ENCODE results near the gene FMN1. TPM values are rescaled to one million over a fixed set of nuclear protein-coding genes. Genes with fewer than 3 reads are reported as not detected.

FMN1 gene
- total RNA-seq, 1 experiment from 2014 or later: 87.0 TPM

DNA sequence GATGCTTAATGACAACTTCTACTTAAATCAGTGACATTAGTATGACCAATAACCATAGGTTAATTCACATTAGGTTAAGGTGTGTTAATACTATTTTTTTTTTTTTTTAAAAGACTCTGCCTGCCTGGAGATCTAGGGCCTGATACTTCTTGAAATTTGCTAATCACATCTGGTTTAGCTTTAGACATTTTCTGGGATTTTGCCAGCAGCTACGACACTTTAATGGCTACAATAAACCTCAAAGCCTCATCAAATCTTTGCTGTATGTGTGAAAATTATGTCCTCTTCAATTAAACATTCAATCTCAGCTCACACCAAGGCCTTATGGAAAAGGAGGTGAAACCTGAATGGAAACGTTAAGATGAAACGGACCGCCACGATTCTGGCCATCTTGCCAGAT is 308.8 kb downstream of the FMN1 start:
- in situ Hi-C loops (cut with HindIII; ENCODE audit: low pct_unique_long_range_greater_than_20kb, low sequenced_read_pairs): no loop called here
- no peak for DNase-seq (ENCODE audit: low read depth, low spot score)

DNA sequence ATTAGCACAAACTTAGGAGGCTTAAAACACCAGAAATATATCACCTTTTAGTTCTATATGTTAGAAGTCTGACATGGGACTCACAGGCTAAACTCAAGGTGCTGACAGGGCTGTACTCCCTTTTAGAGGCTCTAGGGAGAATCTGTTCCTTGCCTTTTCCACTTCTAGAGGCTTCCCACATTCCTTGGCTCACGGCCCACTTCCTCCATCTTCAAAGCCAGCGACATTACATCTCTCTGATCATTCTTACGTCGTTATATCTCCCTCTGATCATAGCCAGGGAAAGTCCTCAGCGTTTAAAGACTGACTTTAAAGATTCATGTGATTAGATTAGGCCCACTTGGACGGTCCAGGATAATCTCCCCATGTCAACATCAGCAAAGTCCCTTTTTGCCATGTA is 310.4 kb downstream of the FMN1 start:
- peak; percentile 54 for DNase-seq (ENCODE audit: low read depth, low spot score)
- in situ Hi-C loops (cut with HindIII; ENCODE audit: low pct_unique_long_range_greater_than_20kb, low sequenced_read_pairs): no loop called here

DNA sequence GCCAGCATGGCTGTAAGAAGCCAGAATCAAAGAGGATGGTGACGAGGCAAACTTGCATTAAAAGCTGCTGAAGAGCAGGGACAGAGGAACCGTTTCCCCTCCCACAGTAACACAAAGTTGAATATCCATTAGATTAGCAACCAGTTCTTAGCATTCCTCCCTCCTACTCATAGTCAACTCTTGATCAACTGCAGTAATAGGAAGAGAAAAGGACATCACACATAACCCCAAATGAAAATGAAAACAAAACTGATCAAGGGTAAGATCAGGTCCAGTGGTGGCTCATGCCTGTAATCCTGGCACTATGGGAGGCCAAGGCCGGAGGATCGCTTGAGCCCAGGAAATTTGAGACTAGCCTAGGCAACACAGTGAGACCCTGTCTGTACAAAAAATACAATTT is 311.6 kb downstream of the FMN1 start:
- no peak for DNase-seq (ENCODE audit: low read depth, low spot score)
- in situ Hi-C loops (cut with HindIII; ENCODE audit: low pct_unique_long_range_greater_than_20kb, low sequenced_read_pairs): no loop called here

DNA sequence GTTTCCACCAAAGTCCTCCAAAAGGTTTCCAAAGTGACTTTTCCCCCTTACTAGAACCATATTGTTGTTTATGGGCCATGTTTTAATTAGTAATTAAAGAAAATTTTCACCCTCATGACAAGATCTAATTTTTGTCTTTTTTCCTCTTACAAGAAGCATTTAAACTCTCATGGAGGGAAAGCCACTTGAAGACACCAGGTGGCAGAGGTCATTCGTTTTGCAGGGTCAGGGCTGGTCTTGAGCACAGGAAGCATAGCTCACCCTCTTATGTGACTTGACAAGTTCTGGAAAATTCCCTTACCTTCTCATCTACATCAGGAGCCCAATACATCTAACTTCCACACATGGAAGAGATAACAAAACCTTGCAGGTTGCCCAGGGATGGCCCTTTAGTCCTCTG is 313.0 kb downstream of the FMN1 start:
- no peak for DNase-seq (ENCODE audit: low read depth, low spot score)
- in situ Hi-C loops (cut with HindIII; ENCODE audit: low pct_unique_long_range_greater_than_20kb, low sequenced_read_pairs): no loop called here

DNA sequence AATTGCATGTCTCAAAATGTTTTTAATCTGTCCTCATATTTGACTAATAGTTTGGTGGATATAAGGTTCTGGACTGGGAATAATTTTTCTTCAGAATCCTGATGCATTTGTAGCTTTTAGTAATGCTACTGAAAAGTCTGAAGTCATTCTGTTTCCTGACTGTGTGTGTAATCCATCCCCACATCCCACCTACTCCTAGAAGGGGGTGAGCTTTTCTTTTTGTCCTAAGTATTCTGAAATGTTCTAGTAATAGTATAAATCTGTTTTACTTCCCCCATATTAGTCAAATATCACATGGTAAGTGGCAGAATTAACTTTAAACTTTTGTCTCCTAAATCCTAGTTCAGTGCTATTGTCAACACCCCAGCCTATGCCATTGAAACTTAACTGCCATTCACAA is 313.9 kb downstream of the FMN1 start:
- in situ Hi-C loops (cut with HindIII; ENCODE audit: low pct_unique_long_range_greater_than_20kb, low sequenced_read_pairs): no loop called here
- no peak for DNase-seq (ENCODE audit: low read depth, low spot score)

DNA sequence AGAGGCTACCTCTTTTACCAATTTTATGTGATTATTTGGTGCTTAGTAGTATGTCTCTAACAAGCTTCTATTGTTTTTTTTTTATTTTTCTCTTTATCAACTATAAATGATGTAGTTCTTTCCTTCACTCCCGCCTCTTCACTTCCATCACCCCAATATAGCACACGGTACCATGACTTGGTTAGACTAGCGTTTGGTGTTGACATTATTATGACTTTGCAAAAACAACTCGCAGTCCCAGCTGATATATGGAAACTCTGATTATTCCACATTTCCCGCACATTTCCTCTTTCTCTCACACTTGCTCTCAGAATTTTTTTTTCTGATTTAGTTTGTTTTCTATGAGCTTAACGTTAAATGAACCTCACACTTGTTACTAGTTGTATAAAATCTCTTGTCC is 314.5 kb downstream of the FMN1 start:
- in situ Hi-C loops (cut with HindIII; ENCODE audit: low pct_unique_long_range_greater_than_20kb, low sequenced_read_pairs): no loop called here
- DNase-seq (ENCODE audit: low read depth, low spot score): no peak

DNA sequence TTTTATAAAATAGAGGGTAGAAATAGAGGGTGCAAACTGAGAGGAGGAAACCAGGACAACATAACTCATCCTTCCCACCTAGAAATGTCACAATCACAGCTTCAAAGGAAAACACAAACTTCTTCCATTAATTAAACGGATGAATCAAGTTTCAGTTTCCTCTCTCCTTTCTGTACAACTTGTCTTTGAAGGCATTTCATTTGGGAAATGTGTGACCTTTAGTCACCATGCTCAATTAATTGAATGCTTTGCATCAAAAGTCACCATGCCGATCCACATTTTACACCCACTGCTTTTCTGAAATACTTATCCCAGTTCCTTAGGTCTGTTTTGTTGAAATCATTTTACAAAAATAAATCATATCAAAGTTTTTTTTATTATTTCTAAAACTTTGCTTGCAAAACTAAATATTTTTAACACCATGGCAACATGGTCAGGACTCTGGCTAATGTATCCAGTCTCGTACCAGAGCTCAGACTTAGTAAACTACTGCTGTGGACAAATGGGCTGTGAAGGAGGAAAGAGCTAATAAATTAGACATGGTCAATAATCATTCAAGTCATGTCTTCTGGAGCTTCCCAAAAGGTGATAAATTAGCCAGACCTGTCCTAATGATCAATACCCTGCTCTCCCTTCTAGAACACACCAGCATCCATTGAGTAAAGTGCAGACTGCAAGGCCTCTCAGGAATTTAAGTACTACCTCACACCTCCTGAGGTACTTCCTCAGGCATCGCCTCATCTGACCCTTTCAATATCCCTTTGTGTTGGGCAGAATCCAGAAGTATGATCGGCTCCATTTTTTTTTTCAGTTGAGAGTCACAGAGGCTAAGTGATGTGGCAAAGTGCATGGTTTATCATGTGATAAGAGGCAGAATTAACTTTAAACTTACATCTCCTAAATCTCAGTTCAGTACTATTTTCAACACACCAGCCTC is 315.4 kb downstream of the FMN1 start:
- in situ Hi-C loops (cut with HindIII; ENCODE audit: low pct_unique_long_range_greater_than_20kb, low sequenced_read_pairs): no loop called here
- DNase-seq (ENCODE audit: low read depth, low spot score): peak; percentile 79

DNA sequence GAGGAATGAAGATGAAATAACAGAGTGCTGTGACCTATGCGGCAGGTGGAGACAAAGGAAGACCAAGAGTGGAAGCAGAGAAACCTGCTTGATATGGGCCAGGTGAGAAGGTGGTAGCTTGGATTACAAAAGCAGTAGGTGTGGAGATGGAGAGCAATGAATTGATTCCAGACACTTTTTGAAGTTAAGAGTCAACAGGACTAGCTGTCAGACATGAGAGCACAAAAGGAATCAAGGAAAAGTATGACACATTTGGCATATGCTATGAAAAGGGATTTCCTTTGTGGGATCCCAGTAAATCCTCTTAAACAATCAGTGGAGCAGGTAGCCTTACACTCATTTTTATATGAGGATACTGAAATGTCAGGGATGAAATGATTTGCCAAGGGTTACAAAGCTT is 316.2 kb downstream of the FMN1 start:
- in situ Hi-C loops (cut with HindIII; ENCODE audit: low pct_unique_long_range_greater_than_20kb, low sequenced_read_pairs): no loop called here

DNA sequence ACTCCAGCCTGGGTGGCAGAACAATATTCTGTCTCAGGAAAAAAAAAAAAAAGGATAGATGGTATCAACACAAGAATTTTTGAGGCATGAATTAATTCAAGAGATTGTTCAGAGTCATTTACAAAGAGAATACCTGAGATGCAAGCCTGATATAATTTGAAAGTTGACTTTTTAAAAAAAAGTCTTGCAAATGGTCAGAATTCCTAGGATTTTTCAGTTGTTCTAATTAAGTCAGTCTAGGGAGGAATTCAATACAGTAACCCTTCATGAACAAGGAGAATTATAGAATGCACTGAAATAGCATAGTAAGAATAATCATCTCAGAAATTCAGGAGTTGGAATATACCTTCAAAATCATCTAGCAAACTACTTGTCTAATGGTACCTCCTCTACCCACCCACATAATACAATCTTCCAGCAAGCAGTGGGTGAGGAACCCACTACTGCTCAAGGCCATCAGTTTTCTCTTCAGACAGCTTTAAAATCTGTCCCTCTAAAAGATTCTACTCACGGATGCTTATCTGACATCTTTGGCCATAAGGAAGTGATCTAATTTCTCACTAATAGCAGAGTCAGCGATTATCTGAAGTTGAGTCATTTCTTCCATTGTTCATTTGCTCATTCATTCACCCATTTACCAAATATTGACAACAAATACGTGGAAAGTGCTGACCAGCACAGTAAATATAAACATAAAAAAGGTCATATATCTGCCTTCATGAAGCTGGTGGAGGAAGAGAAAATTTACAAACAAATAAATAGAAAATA is 317.1 kb downstream of the FMN1 start:
- no peak for DNase-seq (ENCODE audit: low read depth, low spot score)
- in situ Hi-C loops (cut with HindIII; ENCODE audit: low pct_unique_long_range_greater_than_20kb, low sequenced_read_pairs): no loop called here

More for the DNA sequence above, 316.2 kb downstream of the FMN1 start:
- DNase-seq (ENCODE audit: low read depth, low spot score): no peak

DNA sequence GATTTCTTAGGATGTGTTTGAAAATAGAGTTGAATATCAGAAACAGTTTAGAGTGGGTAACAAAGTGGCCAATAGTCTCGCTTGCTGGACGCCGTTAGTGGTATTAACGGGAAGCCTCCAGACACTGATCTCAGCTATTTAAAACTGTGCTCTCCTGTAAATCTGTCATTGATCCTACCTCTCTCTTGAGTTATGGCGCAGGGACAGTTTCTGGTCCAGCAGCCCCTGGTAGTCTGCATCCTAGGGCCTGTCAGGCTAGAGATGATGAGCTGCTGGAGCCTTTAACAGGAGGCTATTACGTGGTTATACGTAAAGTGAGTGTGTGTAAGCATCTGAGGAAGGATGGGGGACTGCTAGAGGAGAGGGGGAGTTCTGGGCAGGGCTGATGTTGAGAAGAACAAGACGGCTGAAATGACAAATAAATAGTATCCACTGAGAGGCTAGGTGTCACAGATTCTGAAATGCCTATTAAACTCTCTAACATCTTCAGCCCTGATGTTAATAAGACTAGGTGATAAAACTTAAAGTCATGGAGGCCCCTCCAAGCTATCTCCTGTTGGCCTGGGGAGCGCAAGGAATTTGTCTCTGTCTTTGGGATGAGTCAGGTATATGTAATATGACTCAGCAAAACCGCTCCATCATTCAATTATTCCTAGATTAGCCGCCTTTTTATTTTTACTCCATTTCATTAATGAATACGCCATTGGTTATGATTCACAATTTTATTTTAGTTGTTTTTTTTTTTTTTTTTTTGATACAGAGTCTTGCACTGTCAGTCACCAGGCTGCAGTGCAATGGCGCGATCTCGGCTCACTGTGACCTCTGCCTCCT is 321.0 kb downstream of the FMN1 start:
- in situ Hi-C loops (cut with HindIII; ENCODE audit: low pct_unique_long_range_greater_than_20kb, low sequenced_read_pairs): no loop called here
- DNase-seq (ENCODE audit: low read depth, low spot score): no peak

DNA sequence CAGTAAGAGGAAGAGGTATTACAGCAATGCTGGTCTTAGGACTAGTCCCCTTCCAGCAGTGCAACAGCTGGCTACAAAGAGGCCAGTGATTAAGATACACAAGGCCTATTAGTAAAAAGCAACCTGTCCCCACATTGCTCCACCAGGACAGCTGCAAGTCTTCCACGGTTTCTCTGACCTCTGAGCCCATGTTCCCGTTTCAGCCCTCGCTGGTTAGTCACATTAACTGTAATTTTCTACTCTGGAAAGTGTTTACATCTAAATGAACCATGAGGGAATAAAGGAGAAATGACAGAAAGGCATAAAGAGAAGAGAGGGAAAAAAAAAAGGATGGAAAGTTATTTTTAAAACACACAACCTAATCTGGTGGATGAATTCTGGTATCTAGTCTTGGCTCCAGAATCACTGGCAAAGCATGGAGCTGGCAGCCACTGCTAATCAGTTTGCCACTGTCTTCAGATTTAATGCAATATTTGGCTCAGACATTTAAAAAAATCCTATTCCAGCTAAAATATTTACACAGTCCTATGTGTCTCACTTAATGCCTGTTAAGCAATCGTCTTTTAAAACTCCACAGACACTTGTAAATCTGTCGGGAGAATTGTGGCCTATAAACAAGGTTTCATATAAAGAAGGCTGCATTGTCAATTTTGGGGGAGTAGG is 321.8 kb downstream of the FMN1 start:
- in situ Hi-C loops (cut with HindIII; ENCODE audit: low pct_unique_long_range_greater_than_20kb, low sequenced_read_pairs): no loop called here

DNA sequence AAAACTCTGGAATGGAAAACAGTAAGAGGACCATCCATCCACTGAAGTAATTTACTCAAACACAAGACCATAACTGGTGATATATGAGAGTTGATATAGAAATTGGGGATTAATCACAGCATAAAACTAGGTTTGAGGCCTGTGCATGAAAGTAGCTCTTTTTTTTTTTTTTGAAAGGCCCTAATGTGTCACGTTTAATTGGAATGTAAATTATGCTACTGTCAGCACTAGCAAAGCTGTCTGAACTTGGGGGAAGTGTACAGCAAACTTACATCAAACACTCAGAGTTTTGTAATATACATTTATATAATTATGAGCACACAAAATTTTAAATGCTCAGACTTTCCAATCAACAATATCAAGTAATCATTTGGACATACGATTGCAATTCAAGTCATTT is 322.6 kb downstream of the FMN1 start:
- in situ Hi-C loops (cut with HindIII; ENCODE audit: low pct_unique_long_range_greater_than_20kb, low sequenced_read_pairs): no loop called here
- no peak for DNase-seq (ENCODE audit: low read depth, low spot score)

More for the DNA sequence above, 321.8 kb downstream of the FMN1 start:
- DNase-seq (ENCODE audit: low read depth, low spot score): peak; percentile 66

DNA sequence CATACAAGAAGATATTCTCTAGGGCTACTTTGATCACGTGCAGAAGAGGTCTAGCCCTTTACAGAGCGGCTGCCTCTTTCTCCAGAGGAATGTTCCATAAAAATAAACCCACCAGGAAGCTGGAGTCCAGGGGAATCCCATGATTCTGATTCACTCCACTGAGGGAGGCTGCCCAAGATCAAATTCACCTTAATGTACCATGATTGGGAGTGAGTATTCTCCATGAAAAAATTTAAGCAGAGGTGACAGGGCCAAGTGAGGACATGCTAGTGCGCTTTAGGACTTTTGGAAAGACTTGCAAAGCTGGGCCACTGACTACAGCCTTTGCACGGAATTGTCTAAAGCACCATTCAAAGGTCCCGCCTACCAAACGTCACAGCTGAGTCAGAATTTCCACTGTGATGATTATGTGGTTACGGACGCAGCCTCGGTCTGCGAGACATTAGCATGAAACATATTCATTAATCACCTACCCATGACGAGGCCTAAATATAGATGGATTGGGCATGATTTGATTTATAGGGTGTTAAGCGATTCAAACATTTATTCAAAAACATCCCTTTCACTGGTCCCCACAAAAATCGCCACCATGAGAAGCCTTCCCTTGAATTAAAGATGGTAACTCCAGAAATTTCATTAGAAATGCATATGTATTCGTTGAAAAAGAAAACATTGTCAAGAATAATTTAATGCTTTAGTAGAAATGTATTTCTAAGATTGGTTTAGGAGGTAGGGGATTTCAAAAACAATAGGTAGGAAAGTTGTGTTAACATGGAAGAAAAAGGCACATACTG is 324.1 kb downstream of the FMN1 start:
- in situ Hi-C loops (cut with HindIII; ENCODE audit: low pct_unique_long_range_greater_than_20kb, low sequenced_read_pairs): no loop called here

DNA sequence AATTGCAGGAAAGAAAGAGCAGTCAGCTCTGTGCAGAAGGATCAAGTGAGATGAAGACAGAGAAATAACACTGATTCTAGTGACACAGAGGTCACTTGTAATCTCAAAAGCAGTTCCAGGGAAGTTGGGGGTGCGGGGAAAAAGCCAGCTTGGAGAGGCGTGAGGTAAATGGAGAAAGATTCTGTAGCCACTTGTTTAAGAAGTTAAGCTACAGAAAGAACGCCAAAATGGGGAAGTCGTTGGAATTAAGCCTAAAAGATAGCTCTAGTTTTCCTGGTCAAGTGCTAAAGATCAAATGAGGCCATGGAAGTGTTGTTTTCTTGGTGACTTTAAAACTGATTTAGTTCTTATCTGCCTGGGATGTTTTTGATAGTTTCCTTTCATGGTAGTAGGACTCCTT is 324.7 kb downstream of the FMN1 start:
- in situ Hi-C loops (cut with HindIII; ENCODE audit: low pct_unique_long_range_greater_than_20kb, low sequenced_read_pairs): no loop called here
- no peak for DNase-seq (ENCODE audit: low read depth, low spot score)

More for the DNA sequence above, 324.1 kb downstream of the FMN1 start:
- peak; percentile 89 for DNase-seq (ENCODE audit: low read depth, low spot score)

DNA sequence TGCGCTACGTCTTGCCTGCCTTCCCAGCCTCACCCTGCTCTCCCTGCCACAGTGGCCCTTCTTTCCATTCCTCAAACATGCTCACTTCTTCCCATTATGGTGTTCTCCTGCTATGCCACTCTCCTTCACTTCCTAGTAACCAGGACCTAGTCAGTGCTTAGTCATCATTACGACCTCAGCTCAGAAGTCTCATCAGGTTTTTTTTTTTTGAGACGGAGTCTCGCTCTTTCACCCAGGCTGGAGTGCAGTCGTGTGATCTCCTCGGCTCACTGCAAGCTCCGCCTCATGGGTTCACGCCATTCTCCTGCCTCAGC is 327.2 kb downstream of the FMN1 start:
- in situ Hi-C loops (cut with HindIII; ENCODE audit: low pct_unique_long_range_greater_than_20kb, low sequenced_read_pairs): no loop called here
- no peak for DNase-seq (ENCODE audit: low read depth, low spot score)

DNA sequence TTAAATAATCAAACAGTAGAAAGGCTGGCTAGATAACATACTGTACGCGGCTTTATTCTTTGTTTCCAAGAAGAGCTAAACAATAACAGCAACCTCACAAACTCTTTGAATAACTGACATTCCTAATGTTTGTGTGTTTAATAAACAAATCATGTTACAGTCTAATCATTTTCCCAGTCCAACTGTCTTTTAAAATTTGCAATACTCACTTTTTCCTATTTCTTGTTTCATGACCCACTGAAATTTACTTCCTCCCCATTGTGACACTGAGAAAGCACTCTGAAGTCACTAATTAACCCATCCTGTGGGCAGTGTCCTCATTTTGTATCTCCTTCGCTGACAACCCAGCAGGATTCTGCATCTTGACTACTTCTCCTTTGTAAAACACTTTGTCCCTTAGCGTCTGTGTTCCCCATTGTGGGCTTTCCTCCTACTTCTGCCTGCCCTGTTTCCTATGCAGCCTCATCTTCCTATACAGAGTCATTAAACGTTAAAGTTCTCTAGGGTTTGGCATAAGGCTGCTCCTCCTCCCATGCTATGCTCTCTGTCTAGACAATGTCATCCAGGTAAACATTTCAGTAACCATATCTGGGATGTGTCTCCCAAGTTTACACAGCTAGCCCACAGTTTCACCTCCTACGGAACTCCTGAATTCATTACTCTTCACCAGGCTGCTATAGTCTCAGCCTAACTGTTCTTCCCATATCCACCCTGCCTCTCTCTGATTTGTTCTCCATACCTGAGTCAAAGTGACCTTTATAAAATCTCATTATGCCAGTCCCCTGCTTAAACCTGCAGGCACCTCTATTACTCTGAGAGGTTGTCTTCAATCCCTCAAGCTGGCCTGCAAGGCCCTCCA is 327.8 kb downstream of the FMN1 start:
- no peak for DNase-seq (ENCODE audit: low read depth, low spot score)
- in situ Hi-C loops (cut with HindIII; ENCODE audit: low pct_unique_long_range_greater_than_20kb, low sequenced_read_pairs): no loop called here
